ENCODE data around the gene MPDZ.

- TF ChIP-seq MXI1 (IDR thresholded peaks at IDR 0.05; ENCODE audit: borderline replicate concordance, low read depth, low read length) (no peak), ZNF704 (CRISPR knock-in tag; IDR thresholded peaks at IDR 0.05; ENCODE audit: borderline replicate concordance) (no peak), EZH2 (conservative IDR thresholded peaks at IDR 0.05; ENCODE audit: low read depth, low read length) (no peak), ZNF18 (CRISPR knock-in tag; IDR thresholded peaks at IDR 0.05; ENCODE audit: insufficient replicate concordance) (no peak), SSRP1 (CRISPR knock-in tag; IDR thresholded peaks at IDR 0.05) (no peak), CBX1 (IDR thresholded peaks at IDR 0.05; ENCODE audit: low read depth) (no peak), CTCF (CRISPR knock-in tag; IDR thresholded peaks at IDR 0.05) (no peak), IRF1 (CRISPR knock-in tag; IDR thresholded peaks at IDR 0.05; ENCODE audit: low read depth) (no peak), ZBTB7A (CRISPR knock-in tag; IDR thresholded peaks at IDR 0.05) (no peak), TGIF2 (CRISPR knock-in tag; IDR thresholded peaks at IDR 0.05) (no peak), CC2D1A (CRISPR knock-in tag; IDR thresholded peaks at IDR 0.05) (no peak), NFYB (CRISPR knock-in tag; IDR thresholded peaks at IDR 0.05) (no peak), ZFP36 (IDR thresholded peaks at IDR 0.05; ENCODE audit: borderline replicate concordance, low read depth, low read length, partially characterized antibody) (no peak)
Measured at GRCh38 chr9:13131991-13132390, 147.5 kb downstream of the MPDZ start.
